AG04449 (cell line): Measurements from ENCODE around the gene FHDC1.

Experiments used
- CTCF ChIA-PET: fragments of 350-600 bp; formaldehyde crosslinking; extraction: SDS; loops from one replicate; lab custom pipeline; 2021; ENCODE audit warnings: antibody characterized with exemption; lab: Yijun Ruan, JAX
- POLR2A ChIA-PET: fragments of 400-600, 350-600 bp; formaldehyde crosslinking; extraction: SDS; loops from one replicate; lab custom pipeline; 2020; ENCODE audit warnings: antibody characterized with exemption, inconsistent platforms; lab: Yijun Ruan, JAX
- DNase-seq: peaks from one replicate; pipeline ENCODE4 v3.0.0-alpha.2; 2010; ENCODE audit warnings: low read depth, low spot score
- H3K4me3 ChIP-seq: 2 replicates; pipeline ENCODE4 v1.5.1; 2011; ENCODE audit warnings: low read depth, mild to moderate bottlenecking, control low read depth, low read length
- TF ChIP-seq, protein P1 (sequence below): IDR thresholded peaks from one replicate; pipeline ENCODE4 v1.5.1; 2011; ENCODE audit warnings: mild to moderate bottlenecking, moderate library complexity, low read length, control low read depth, inconsistent platforms; ENCODE audit not compliant: insufficient read depth; ENCODE audit errors: missing control alignments

FHDC1 gene

DNA sequence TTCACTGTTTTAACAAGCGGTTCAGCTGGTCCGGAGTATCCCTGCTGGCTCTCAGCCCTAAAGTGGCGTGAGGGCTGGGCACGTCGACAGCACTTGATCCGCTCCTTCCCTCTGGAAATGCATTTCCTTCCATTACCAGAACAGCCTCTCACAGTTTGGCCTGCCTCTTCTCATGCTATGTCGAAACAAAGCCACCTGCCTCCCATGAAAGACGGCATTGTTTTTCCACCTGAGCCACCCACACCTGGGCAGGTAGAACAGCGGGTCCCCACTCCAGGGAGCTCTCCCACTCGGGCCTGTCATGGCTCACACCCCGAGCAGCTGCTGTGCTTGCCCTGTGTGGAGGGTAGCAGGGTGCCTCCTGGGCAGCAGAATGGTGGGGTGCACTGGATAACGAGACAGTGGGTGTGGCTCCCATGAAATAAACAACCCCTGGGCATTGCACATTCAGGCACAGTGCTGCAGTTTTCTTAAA is 86.2 kb downstream of the FHDC1 start:
- no peak for DNase-seq
- TF ChIP-seq, protein P1, sequence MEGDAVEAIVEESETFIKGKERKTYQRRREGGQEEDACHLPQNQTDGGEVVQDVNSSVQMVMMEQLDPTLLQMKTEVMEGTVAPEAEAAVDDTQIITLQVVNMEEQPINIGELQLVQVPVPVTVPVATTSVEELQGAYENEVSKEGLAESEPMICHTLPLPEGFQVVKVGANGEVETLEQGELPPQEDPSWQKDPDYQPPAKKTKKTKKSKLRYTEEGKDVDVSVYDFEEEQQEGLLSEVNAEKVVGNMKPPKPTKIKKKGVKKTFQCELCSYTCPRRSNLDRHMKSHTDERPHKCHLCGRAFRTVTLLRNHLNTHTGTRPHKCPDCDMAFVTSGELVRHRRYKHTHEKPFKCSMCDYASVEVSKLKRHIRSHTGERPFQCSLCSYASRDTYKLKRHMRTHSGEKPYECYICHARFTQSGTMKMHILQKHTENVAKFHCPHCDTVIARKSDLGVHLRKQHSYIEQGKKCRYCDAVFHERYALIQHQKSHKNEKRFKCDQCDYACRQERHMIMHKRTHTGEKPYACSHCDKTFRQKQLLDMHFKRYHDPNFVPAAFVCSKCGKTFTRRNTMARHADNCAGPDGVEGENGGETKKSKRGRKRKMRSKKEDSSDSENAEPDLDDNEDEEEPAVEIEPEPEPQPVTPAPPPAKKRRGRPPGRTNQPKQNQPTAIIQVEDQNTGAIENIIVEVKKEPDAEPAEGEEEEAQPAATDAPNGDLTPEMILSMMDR: no peak
- CTCF ChIA-PET: no interaction called here
- POLR2A ChIA-PET: no interaction called here
- H3K4me3 ChIP-seq: no peak overlapping the region

DNA sequence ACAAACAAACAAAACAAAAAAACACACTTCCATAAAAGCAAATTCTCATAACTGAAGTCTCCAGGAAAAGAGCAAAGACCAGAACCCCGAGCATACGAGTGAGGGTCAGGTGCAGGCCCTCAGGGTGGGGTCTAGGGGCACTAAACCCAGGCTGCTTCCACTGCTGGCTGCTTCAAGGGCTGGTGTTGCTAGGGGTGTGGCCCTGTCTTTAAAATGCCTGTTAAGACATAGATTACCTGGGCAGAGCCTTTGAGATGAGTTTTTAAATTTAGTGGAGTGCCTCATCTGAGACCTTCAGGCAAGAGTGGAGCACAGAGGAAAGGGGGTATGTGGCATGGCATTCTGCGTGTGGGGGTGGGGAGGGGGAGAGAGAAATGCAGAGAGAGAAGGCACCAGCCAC is 87.0 kb downstream of the FHDC1 start:
- no peak overlapping the region for H3K4me3 ChIP-seq
- TF ChIP-seq, protein P1: no peak
- ChIA-PET POLR2A (no interaction called here), CTCF (no interaction called here)
- DNase-seq: no peak

DNA sequence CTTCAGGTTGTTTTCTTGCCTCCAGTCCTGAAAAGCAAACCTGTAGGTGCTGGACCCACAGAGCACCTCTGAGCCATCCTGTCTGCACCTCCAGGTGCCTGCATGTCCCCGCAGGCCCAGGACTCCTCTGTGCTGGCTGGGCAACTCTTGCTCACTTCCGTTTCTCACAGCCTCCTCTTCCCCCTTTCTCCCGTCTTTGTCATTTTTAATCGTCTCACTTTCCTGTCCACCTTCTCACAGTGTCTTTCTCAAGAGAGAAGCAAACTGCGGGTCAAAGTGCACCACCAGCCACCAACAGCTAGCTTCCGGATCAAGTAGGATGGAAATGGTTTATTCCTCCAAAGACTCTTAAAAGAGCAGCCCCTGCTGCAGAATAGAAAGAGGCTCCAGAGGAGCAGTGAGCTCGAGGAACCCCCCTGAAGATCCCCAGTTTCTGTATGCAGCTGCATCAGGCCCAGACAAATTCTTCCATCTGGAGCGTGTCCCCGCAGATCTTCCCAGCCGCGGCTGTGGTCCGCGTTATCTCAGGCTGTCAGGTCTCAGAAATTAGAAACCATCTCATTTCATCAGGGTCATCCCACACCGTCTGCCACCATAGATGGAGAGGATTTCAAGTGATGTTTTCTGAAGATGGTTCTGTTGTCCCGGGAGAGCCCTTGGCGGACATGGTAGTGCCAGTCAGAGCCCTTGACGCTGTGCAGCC is 87.7 kb downstream of the FHDC1 start:
- DNase-seq: no peak
- TF ChIP-seq, protein P1: no peak
- ChIA-PET CTCF (no interaction called here), POLR2A (no interaction called here)
- H3K4me3 ChIP-seq: no peak overlapping the region

DNA sequence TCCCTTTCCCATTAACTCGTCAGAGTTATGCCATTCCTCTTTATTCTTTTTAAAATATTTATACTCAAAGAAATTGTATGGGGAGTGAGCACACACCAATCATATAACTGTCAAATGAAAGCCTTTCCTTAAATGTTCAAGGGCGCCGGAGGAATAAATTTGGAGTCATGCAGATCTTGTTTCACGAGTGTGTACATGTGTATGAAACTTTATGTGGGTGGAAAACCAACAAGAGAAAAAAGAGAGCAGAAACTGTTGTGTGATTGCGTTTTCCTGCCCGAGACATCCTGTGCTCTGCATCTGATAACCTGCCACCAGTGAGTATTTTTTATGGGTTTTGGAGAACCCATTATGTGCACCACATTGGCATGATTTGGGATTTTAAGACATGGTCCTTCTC is 88.3 kb downstream of the FHDC1 start:
- CTCF ChIA-PET: no interaction called here
- H3K4me3 ChIP-seq: no peak overlapping the region
- DNase-seq: no peak
- TF ChIP-seq, protein P1: no peak
- POLR2A ChIA-PET: no interaction called here

DNA sequence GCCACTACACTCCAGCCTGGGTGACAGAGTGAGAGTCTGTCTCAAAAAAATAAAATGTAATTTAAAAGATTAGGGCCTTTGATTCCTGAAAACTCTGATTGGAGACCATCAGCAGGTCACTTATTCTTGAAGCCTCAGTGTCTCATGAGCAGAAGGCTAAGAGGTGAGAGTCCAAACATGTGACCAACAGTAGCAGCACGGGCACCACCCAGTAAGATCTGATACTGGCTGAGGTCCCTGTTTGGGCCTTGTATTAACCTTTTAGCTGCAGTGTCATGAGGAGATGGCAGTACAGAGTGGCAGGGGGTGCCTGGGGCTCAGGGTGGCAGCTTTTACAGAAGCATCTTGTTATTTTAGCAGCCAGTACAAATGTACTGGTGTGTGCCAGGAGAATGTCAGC is 89.3 kb downstream of the FHDC1 start:
- POLR2A ChIA-PET: no interaction called here
- CTCF ChIA-PET: no interaction called here
- DNase-seq: no peak
- TF ChIP-seq, protein P1: no peak
- no peak overlapping the region for H3K4me3 ChIP-seq

DNA sequence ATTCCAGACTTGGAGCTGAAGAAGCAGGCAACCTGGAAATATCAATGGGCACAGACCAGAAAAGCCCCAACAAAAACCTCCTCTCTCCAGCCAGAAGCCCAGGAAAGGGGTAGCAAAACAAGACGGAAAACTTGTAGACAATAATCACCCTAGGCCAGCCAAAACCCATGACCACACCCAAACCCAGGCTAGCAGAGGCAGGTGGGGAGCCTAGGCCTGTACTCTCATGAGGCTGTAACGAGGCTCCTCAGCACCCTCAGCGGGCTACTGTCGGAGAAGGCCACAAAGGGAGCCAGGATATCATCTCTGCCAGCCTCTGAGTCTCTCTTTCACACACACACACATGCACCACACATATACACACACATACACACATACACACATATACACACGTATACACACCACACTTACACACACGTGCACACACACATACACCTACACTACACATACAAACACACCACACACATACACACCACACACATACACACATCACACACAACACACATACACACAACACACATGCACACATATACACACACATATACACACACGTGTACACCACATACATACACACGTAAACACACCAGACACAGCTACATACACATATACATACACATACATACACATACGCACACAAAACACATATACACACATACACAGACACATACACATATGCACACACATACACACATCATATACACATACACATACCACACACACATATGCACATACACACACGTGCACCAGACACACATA is 90.6 kb downstream of the FHDC1 start:
- ChIA-PET CTCF (no interaction called here), POLR2A (no interaction called here)
- TF ChIP-seq, protein P1: no peak
- no peak overlapping the region for H3K4me3 ChIP-seq
- no peak for DNase-seq
